Activated T-cell treated with anti-CD3 and anti-CD28 coated beads for 24 hours (primary cell): ENCODE results near the gene TOM1.
A peak's percentile ranks its signal among the peaks of the same experiment; 100 is the strongest.
"Not testable (repeated sequence)": the region's sequence is repeated elsewhere in the genome, so short reads cannot be mapped to it uniquely, and the experiment has no call there.

Source experiments
- DNase-seq: peaks from one replicate; pipeline ENCODE4 v3.0.0-alpha.2; 2020; ENCODE audit warnings: low read depth

The TOM1 gene

GRCh38 chr22:35345808-35346505 lies 46.3 kb downstream of the TOM1 start:
- DNase-seq: no peak

GRCh38 chr22:35346596-35347220 lies 47.0 kb downstream of the TOM1 start:
- DNase-seq: no peak

GRCh38 chr22:35347462-35347861 lies 47.8 kb downstream of the TOM1 start:
- DNase-seq: no peak

GRCh38 chr22:35348026-35348590 lies 48.4 kb downstream of the TOM1 start:
- DNase-seq: no peak

GRCh38 chr22:35348703-35349102 lies 49.0 kb downstream of the TOM1 start:
- no peak for DNase-seq

GRCh38 chr22:35349368-35349703 lies 49.6 kb downstream of the TOM1 start:
- DNase-seq: no peak

GRCh38 chr22:35349704-35350538 lies 50.2 kb downstream of the TOM1 start:
- DNase-seq: no peak

GRCh38 chr22:35350539-35351503 lies 51.1 kb downstream of the TOM1 start:
- peak; percentile 82 for DNase-seq

- no peak for DNase-seq
Observed at GRCh38 chr22:35352214-35353111, 52.8 kb downstream of the TOM1 start.

- DNase-seq: no peak
Observed at GRCh38 chr22:35353318-35353717, 53.6 kb downstream of the TOM1 start.

GRCh38 chr22:35354068-35354467 lies 54.4 kb downstream of the TOM1 start:
- DNase-seq: no peak

GRCh38 chr22:35357883-35358621 lies 58.4 kb downstream of the TOM1 start:
- DNase-seq: no peak

- DNase-seq: no peak
Observed at GRCh38 chr22:35359380-35360065, 59.8 kb downstream of the TOM1 start.

GRCh38 chr22:35361001-35361558 lies 61.4 kb downstream of the TOM1 start:
- DNase-seq: no peak

- DNase-seq: no peak
Observed at GRCh38 chr22:35363566-35364086, 63.9 kb downstream of the TOM1 start.

GRCh38 chr22:35364230-35364629 lies 64.5 kb downstream of the TOM1 start:
- DNase-seq: not testable (repeated sequence)

GRCh38 chr22:35367331-35367886 lies 67.7 kb downstream of the TOM1 start:
- DNase-seq: no peak

GRCh38 chr22:35368386-35368785 lies 68.7 kb downstream of the TOM1 start:
- no peak for DNase-seq
